Measurements from ENCODE around the gene GCGR. TPM values are rescaled to one million over a fixed set of nuclear protein-coding genes. Genes with fewer than 3 reads are reported as not detected.
A peak's percentile ranks its signal among the peaks of the same experiment; 100 is the strongest.

GCGR gene
- total and polyA plus RNA-seq, 10 donors, result 0.06 to 0.37 (median 0.14) TPM; not detected in 6

DNA sequence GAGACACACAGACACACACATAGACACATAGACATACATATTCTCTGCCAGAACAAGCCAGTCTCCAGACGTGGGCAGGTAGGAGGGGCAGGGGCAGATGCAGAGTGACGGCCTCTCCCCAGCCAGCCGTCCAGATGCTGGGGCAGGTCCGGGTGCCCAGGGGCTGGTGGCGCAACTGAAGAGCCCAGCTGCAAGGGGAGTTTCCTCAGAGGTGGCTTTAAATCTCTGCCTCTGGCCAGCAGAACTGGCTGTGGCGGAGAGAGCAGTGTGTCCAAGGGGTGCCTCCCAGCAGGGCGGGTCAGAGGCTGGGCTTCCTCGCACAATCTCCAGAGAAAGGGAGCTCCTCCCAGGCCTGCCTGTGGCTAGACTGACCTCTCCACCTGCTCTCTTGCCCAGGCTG, 9.4 kb upstream of the GCGR start:
- Histone ChIP-seq H3K27ac (no peak overlapping the region), H3K9me3 (no peaks in the 10 kb centered on the region), H3K4me1 (no peaks in the 10 kb centered on the region), H3K36me3 (no peaks in the 10 kb centered on the region), H3K27me3 (replicated peaks in 1 of 7) (peaks cover 0 to 25% (median 0%) of the 10 kb centered on the region in 7 donors), H3K4me3 (no peak overlapping the region)
- WGBS, 5 donors, result 38 to 51% (median 45%) methylated on average over 6 to 8 of the region's 8 CpGs
- TF ChIP-seq POLR2A (IDR thresholded peaks at IDR 0.05) (no peak), POLR2AphosphoS5 (IDR thresholded peaks at IDR 0.05) (no peak)
- TF ChIP-seq, protein P1, sequence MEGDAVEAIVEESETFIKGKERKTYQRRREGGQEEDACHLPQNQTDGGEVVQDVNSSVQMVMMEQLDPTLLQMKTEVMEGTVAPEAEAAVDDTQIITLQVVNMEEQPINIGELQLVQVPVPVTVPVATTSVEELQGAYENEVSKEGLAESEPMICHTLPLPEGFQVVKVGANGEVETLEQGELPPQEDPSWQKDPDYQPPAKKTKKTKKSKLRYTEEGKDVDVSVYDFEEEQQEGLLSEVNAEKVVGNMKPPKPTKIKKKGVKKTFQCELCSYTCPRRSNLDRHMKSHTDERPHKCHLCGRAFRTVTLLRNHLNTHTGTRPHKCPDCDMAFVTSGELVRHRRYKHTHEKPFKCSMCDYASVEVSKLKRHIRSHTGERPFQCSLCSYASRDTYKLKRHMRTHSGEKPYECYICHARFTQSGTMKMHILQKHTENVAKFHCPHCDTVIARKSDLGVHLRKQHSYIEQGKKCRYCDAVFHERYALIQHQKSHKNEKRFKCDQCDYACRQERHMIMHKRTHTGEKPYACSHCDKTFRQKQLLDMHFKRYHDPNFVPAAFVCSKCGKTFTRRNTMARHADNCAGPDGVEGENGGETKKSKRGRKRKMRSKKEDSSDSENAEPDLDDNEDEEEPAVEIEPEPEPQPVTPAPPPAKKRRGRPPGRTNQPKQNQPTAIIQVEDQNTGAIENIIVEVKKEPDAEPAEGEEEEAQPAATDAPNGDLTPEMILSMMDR (IDR thresholded peaks at IDR 0.05 in 8 of 11, conservative IDR thresholded peaks at IDR 0.05 in 3 of 11), result no peak
- intact Hi-C loops (cut with DNase I; ENCODE audit: low total_unique reads), result no loop called here
- no peak for DNase-seq

- H3K27me3 ChIP-seq (replicated peaks in 1 of 7), result peaks cover 0 to 71% (median 55%) of the 10 kb centered on the region in 7 donors
These were observed 2.6 kb upstream of the GCGR start for GRCh38 chr17:81801327-81801726.

DNA sequence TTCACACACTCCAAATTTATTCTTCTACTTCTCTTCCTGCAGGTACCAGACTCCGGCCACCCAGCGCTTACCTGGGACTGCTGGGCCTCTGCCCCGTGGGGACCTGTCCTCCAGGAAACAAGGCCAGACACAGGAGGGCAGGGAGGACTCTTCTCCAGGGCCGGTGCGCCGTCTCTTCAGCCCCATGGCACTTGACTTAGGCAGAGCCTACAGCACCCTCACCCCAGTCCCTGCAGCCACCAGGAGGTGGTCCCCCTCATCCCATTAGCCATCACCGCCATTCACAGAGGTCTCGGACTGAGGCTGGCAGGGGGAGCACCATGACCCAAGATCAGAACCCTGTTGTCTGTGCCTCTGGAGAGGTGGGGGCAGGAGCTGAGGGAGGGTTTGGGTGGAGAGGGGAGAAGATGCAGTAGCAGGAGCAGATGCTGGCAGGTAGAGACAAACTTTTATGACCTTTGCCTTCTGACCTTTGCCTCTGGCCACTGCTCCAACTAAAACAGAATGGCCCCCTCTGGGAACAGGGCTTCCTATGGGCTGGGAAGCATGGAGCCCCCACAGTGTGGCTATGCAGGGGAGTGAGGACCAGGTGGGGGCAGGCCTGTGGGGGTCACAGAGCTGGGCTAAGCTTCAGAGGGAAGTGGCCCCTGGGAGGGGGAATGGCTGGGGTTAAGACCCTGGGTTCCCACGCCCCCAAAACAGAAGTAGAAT, 1.7 kb upstream of the GCGR start:
- WGBS, 5 donors, result 79 to 82% (median 80%) methylated on average over 7 to 9 of the region's 9 CpGs
- TF ChIP-seq, protein P1 (IDR thresholded peaks at IDR 0.05 in 8 of 11, conservative IDR thresholded peaks at IDR 0.05 in 3 of 11), result no peak
- TF ChIP-seq POLR2AphosphoS5 (IDR thresholded peaks at IDR 0.05) (no peak), POLR2A (IDR thresholded peaks at IDR 0.05) (no peak)
- Histone ChIP-seq H3K4me1 (peaks cover 8 to 26% (median 21%) of the 10 kb centered on the region in 6 donors), H3K4me3 (no peak overlapping the region), H3K27ac (no peak overlapping the region), H3K27me3 (replicated peaks in 1 of 7) (peaks cover 0 to 80% (median 62%) of the 10 kb centered on the region in 7 donors), H3K36me3 (no peaks in the 10 kb centered on the region), H3K9me3 (no peaks in the 10 kb centered on the region)
- no peak for DNase-seq
- intact Hi-C loops (cut with DNase I; ENCODE audit: low total_unique reads), result no loop called here

More at GRCh38 chr17:81801327-81801726, 2.6 kb upstream of the GCGR start:
- Histone ChIP-seq H3K27ac (no peak overlapping the region), H3K4me1 (peaks cover 8 to 26% (median 21%) of the 10 kb centered on the region in 6 donors), H3K4me3 (no peak overlapping the region), H3K9me3 (no peaks in the 10 kb centered on the region), H3K36me3 (no peaks in the 10 kb centered on the region)
- TF ChIP-seq, protein P1 (IDR thresholded peaks at IDR 0.05 in 8 of 11, conservative IDR thresholded peaks at IDR 0.05 in 3 of 11), result no peak
- WGBS, 5 donors, result 80 to 90% (median 90%) methylated on average over 9 of the region's 9 CpGs
- intact Hi-C loops (cut with DNase I; ENCODE audit: low total_unique reads), result no loop called here
- DNase-seq, result no peak

DNA sequence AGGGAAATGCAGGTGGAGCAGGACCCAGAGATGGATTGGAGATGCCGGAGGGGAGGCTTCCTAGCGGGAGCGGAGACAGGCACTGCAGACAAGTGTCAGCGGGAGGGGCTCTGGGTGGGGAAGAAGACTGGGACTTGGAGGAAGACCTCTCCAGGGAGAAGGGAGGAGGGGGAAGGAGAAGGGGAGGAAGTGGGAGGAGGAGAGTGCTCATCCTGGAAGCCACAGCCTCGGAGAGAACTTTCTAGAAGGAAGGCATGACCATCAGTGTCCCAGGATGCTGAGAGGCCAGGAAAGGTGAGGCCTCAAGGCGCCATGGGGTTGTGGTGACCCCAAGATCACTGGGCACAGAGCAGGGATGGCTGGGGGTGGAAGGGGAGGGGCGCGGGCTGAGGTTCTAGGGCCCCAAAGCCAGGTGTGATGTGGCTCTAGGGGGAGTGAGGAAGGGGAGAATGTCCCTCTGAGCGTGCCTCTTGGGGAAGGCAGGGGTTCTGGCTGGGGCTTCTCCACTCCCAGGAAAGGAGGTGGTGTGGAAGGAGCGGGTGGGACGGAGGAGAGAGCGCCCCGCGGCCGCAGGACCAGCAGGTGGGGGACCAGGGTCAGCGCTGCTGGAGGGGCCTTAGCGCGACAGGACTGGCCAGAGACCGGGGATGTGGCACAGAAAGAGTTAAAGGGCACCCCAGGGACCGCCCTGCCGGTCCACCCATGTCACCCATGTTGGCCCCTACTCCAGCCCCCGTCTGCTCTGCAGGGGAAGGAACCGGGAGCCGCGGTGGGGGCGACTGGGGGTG, 900 bp upstream of the GCGR start:
- Histone ChIP-seq H3K4me3 (peak overlapping the region in 1 of 8 donors; percentile 49), H3K4me1 (peaks cover 8 to 26% (median 21%) of the 10 kb centered on the region in 6 donors), H3K27ac (no peak overlapping the region), H3K36me3 (no peaks in the 10 kb centered on the region), H3K27me3 (replicated peaks in 1 of 7) (peaks cover 0 to 89% (median 70%) of the 10 kb centered on the region in 7 donors), H3K9me3 (no peaks in the 10 kb centered on the region)
- TF ChIP-seq POLR2AphosphoS5 (IDR thresholded peaks at IDR 0.05) (no peak), POLR2A (IDR thresholded peaks at IDR 0.05) (no peak)
- TF ChIP-seq, protein P1 (IDR thresholded peaks at IDR 0.05 in 8 of 11, conservative IDR thresholded peaks at IDR 0.05 in 3 of 11), result no peak
- 30 to 33% (median 31%) methylated on average over 23 to 26 of the region's 26 CpGs for WGBS, 5 donors
- no peak for DNase-seq
- intact Hi-C loops (cut with DNase I; ENCODE audit: low total_unique reads), result no loop called here
